Neural progenitor cell (in vitro differentiated cells): ENCODE data around the gene CCL17. TPM values are rescaled to one million over a fixed set of nuclear protein-coding genes. Genes with fewer than 3 reads are reported as not detected.
"Not testable (repeated sequence)": the region's sequence is repeated elsewhere in the genome, so short reads cannot be mapped to it uniquely, and the experiment has no call there.

Source experiments
- DNase-seq: peaks from one replicate; pipeline ENCODE4 v3.0.0-alpha.2; 2016; ENCODE audit warnings: low spot score
- H2AFZ ChIP-seq: fragments of 200-600 bp; sonication (generic); replicated peaks from 2 replicates; pipeline ENCODE4 v1.6.1; 2016; ENCODE audit warnings: antibody characterized with exemption
- H3F3A ChIP-seq: fragments of 200-600 bp; sonication (generic); 2 replicates; pipeline ENCODE4 v1.6.1; 2016; ENCODE audit warnings: antibody characterized with exemption, low read depth
- H3K27ac ChIP-seq: fragments of 200-600 bp; sonication (generic); 2 replicates; pipeline ENCODE4 v1.5.1; 2016; ENCODE audit warnings: mild to moderate bottlenecking
- H3K27me3 ChIP-seq: fragments of 200-600 bp; sonication (generic); 2 replicates; pipeline ENCODE4 v1.6.1; 2016; ENCODE audit warnings: mild to moderate bottlenecking, moderate library complexity
- H3K36me3 ChIP-seq: fragments of 200-600 bp; sonication (generic); 2 replicates; pipeline ENCODE4 v1.5.1; 2016
- H3K4me1 ChIP-seq: fragments of 200-600 bp; sonication (generic); 2 replicates; pipeline ENCODE4 v1.6.1; 2016; ENCODE audit warnings: mixed run types
- H3K4me2 ChIP-seq: fragments of 200-600 bp; sonication (generic); 2 replicates; pipeline ENCODE4 v1.6.1; 2016
- H3K4me3 ChIP-seq: fragments of 200-600 bp; sonication (generic); 2 replicates; pipeline ENCODE4 v1.5.1; 2016
- H3K79me2 ChIP-seq: fragments of 200-600 bp; sonication (generic); 2 replicates; pipeline ENCODE4 v1.6.1; 2016; ENCODE audit warnings: low read depth
- H3K9ac ChIP-seq: fragments of 200-600 bp; sonication (generic); 2 replicates; pipeline ENCODE4 v1.6.1; 2016
- H3K9me3 ChIP-seq: fragments of 200-600 bp; sonication (generic); 2 replicates; pipeline ENCODE4 v1.5.1; 2016; ENCODE audit warnings: low read depth
- H4K20me1 ChIP-seq: fragments of 200-600 bp; sonication (generic); 2 replicates; pipeline ENCODE4 v1.6.1; 2016; ENCODE audit warnings: low read depth
- H3K27ac Mint-ChIP-seq: 3 replicates; pipeline ENCODE4 v1.8.0; 2021; ENCODE audit warnings: mixed read lengths
- H3K27me3 Mint-ChIP-seq: 2 replicates; pipeline ENCODE4 v1.8.0; 2022; ENCODE audit warnings: low read depth, mild to moderate bottlenecking, inconsistent platforms, moderate library complexity, mixed read lengths; ENCODE audit not compliant: insufficient read depth
- H3K36me3 Mint-ChIP-seq: 3 replicates; pipeline ENCODE4 v1.8.0; 2021; ENCODE audit warnings: mixed read lengths
- H3K4me1 Mint-ChIP-seq: 3 replicates; pipeline ENCODE4 v1.8.0; 2021; ENCODE audit warnings: mixed read lengths
- H3K4me3 Mint-ChIP-seq: 3 replicates; pipeline ENCODE4 v1.8.0; 2021; ENCODE audit warnings: mild to moderate bottlenecking, moderate library complexity, mixed read lengths
- H3K9me3 Mint-ChIP-seq: 3 replicates; pipeline ENCODE4 v1.8.0; 2020; ENCODE audit warnings: mixed read lengths
- CTCF ChIP-seq: fragments of 200-600 bp; sonication (generic); IDR thresholded peaks from 2 replicates; pipeline ENCODE4 v1.5.1; 2017; ENCODE audit warnings: antibody characterized with exemption, mild to moderate bottlenecking
- EZH2 ChIP-seq: fragments of 200-600 bp; sonication (generic); IDR thresholded peaks from 2 replicates; pipeline ENCODE4 v1.6.1; 2017; ENCODE audit warnings: antibody characterized with exemption, mild to moderate bottlenecking, moderate library complexity
- EZH2phosphoT487 ChIP-seq: fragments of 200-600 bp; sonication (generic); IDR thresholded peaks from 2 replicates; pipeline ENCODE4 v1.6.1; 2017; ENCODE audit warnings: antibody characterized with exemption
- total RNA-seq: library from RNA; depleted of rRNA; stranded (reverse); fragments of >200 nt; gene quantifications from 2 replicates; pipeline ENCODE4 v1.2.3, GENCODE V29; 2015; ENCODE audit warnings: low replicate concordance

The CCL17 gene
- total RNA-seq, 1 donor from 2014 or later, result not detected

GRCh38 chr16:57373117-57373947, 31.2 kb upstream of the CCL17 start:
- no peak overlapping the region for H3K9ac ChIP-seq

GRCh38 chr16:57374067-57374534, 30.5 kb upstream of the CCL17 start:
- peak overlapping the region; percentile 7 for H3K4me2 ChIP-seq
- peak overlapping the region; percentile 83 for H3K4me3 Mint-ChIP-seq
- H2AFZ ChIP-seq, result no peak overlapping the region
- H3K79me2 ChIP-seq, result no peaks in the 10 kb centered on the region
- H3K27ac ChIP-seq, result no peak overlapping the region
- TF ChIP-seq CTCF (no peak), EZH2 (no peak), EZH2phosphoT487 (no peak)
- H3K9ac ChIP-seq, result no peak overlapping the region
- no peaks in the 10 kb centered on the region for H3K36me3 ChIP-seq
- H3K27me3 ChIP-seq, result no peaks in the 10 kb centered on the region
- peaks cover 8% of the 10 kb centered on the region for H3K27me3 Mint-ChIP-seq
- peaks cover 49% of the 10 kb centered on the region for H3K4me1 Mint-ChIP-seq
- H3K36me3 Mint-ChIP-seq, result peaks cover 2% of the 10 kb centered on the region
- peak overlapping the region; percentile 57 for H3K27ac Mint-ChIP-seq
- peaks cover 2% of the 10 kb centered on the region for H3F3A ChIP-seq
- no peaks in the 10 kb centered on the region for H4K20me1 ChIP-seq
- DNase-seq, result no peak
- H3K4me1 ChIP-seq, result peaks cover 28% of the 10 kb centered on the region
- H3K4me3 ChIP-seq, result no peak overlapping the region
- H3K9me3 Mint-ChIP-seq, result no peaks in the 10 kb centered on the region
- H3K9me3 ChIP-seq, result no peaks in the 10 kb centered on the region

More at GRCh38 chr16:57373117-57373947, 31.2 kb upstream of the CCL17 start:
- Histone ChIP-seq H3K79me2 (no peaks in the 10 kb centered on the region), H3K4me2 (peak overlapping the region; percentile 7), H3K4me3 (no peak overlapping the region), H2AFZ (no peak overlapping the region), H3K27ac (no peak overlapping the region), H3K9me3 (no peaks in the 10 kb centered on the region), H3K27me3 (no peaks in the 10 kb centered on the region), H3F3A (peaks cover 2% of the 10 kb centered on the region), H3K4me1 (peaks cover 28% of the 10 kb centered on the region), H3K36me3 (no peaks in the 10 kb centered on the region), H4K20me1 (no peaks in the 10 kb centered on the region)
- no peaks in the 10 kb centered on the region for H3K9me3 Mint-ChIP-seq
- H3K27ac Mint-ChIP-seq, result peak overlapping the region; percentile 57
- H3K4me1 Mint-ChIP-seq, result peaks cover 49% of the 10 kb centered on the region
- H3K27me3 Mint-ChIP-seq, result peaks cover 8% of the 10 kb centered on the region
- DNase-seq, result peak; percentile 13
- TF ChIP-seq EZH2phosphoT487 (no peak), EZH2 (no peak), CTCF (no peak)
- H3K4me3 Mint-ChIP-seq, result peak overlapping the region; percentile 83
- H3K36me3 Mint-ChIP-seq, result peaks cover 2% of the 10 kb centered on the region

GRCh38 chr16:57374925-57375465, 29.6 kb upstream of the CCL17 start:
- peaks cover 28% of the 10 kb centered on the region for H3K4me1 ChIP-seq
- not testable (repeated sequence) for H3K79me2 ChIP-seq, H3K9me3 ChIP-seq, H3K27me3 Mint-ChIP-seq, H3F3A ChIP-seq, H3K27me3 ChIP-seq, DNase-seq, H3K4me2 ChIP-seq, H3K27ac Mint-ChIP-seq, H4K20me1 ChIP-seq, H3K27ac ChIP-seq, H3K4me3 ChIP-seq, H3K36me3 ChIP-seq, H3K9me3 Mint-ChIP-seq, H3K9ac ChIP-seq, H3K36me3 Mint-ChIP-seq, H3K4me3 Mint-ChIP-seq, H2AFZ ChIP-seq
- H3K4me1 Mint-ChIP-seq, result peaks cover 49% of the 10 kb centered on the region

GRCh38 chr16:57376313-57376818, 28.2 kb upstream of the CCL17 start:
- Histone ChIP-seq H3K79me2 (no peaks in the 10 kb centered on the region), H4K20me1 (no peaks in the 10 kb centered on the region), H3K4me3 (no peak overlapping the region), H2AFZ (no peak overlapping the region), H3K27ac (no peak overlapping the region), H3K4me1 (peaks cover 26% of the 10 kb centered on the region), H3K4me2 (no peak overlapping the region), H3F3A (peaks cover 2% of the 10 kb centered on the region), H3K9ac (no peak overlapping the region), H3K36me3 (no peaks in the 10 kb centered on the region), H3K27me3 (no peaks in the 10 kb centered on the region), H3K9me3 (no peaks in the 10 kb centered on the region)
- DNase-seq, result no peak
- Mint-ChIP-seq H3K27me3 (peaks cover 8% of the 10 kb centered on the region), H3K4me1 (peaks cover 46% of the 10 kb centered on the region), H3K36me3 (peaks cover 2% of the 10 kb centered on the region), H3K4me3 (no peak overlapping the region), H3K9me3 (no peaks in the 10 kb centered on the region), H3K27ac (no peak overlapping the region)
- TF ChIP-seq EZH2phosphoT487, result no peak
- TF ChIP-seq CTCF, result no peak
- TF ChIP-seq EZH2, result no peak
